ENCODE data around the gene RTN4R.

DNA sequence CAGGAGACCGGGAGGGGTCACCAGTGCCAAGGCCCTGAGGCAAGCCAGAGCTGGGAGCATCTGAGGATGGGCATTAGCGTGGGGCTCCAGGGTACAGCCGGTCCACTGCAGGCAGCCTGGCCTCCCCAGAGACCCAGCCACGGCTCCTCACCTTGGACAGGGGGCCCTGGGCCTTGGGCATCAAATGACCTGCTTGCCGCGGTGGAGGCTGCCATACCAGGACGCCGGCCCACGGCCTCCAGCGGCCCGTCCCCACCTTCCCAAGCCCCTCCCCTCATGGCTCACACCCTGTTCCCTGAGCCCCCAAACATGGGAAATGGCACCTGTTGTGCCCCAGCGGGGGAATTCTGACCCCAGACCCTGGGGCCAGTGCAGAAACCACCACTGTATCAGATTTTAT is 12.7 kb upstream of the RTN4R start:
- TF ChIP-seq, protein P1, sequence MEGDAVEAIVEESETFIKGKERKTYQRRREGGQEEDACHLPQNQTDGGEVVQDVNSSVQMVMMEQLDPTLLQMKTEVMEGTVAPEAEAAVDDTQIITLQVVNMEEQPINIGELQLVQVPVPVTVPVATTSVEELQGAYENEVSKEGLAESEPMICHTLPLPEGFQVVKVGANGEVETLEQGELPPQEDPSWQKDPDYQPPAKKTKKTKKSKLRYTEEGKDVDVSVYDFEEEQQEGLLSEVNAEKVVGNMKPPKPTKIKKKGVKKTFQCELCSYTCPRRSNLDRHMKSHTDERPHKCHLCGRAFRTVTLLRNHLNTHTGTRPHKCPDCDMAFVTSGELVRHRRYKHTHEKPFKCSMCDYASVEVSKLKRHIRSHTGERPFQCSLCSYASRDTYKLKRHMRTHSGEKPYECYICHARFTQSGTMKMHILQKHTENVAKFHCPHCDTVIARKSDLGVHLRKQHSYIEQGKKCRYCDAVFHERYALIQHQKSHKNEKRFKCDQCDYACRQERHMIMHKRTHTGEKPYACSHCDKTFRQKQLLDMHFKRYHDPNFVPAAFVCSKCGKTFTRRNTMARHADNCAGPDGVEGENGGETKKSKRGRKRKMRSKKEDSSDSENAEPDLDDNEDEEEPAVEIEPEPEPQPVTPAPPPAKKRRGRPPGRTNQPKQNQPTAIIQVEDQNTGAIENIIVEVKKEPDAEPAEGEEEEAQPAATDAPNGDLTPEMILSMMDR (IDR thresholded peaks at IDR 0.05 in 2 of 3, conservative IDR thresholded peaks at IDR 0.05 in 1 of 3; ENCODE audit: borderline replicate concordance in 1 of 3, insufficient read depth in 1 of 3, low read depth in 2 of 3, low read length in 2 of 3): no peak
- no peak for TF ChIP-seq POLR2A (IDR thresholded peaks at IDR 0.05; ENCODE audit: borderline replicate concordance, extremely low read depth, insufficient read depth, insufficient read length)
- no peak for TF ChIP-seq ZFX (IDR thresholded peaks at IDR 0.05)
- TF ChIP-seq EZH2 (IDR thresholded peaks at IDR 0.05): no peak
- no peak for TF ChIP-seq CEBPB (IDR thresholded peaks at IDR 0.05; ENCODE audit: low read depth)
- TF ChIP-seq YY1 (IDR thresholded peaks at IDR 0.05; ENCODE audit: extremely low read depth, insufficient replicate concordance, low read depth, low read length): no peak
- TF ChIP-seq, protein P2, sequence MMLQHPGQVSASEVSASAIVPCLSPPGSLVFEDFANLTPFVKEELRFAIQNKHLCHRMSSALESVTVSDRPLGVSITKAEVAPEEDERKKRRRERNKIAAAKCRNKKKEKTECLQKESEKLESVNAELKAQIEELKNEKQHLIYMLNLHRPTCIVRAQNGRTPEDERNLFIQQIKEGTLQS (IDR thresholded peaks at IDR 0.05): no peak
- TF ChIP-seq RAD21 (IDR thresholded peaks at IDR 0.05; ENCODE audit: low read depth): no peak
- TF ChIP-seq, protein P3, sequence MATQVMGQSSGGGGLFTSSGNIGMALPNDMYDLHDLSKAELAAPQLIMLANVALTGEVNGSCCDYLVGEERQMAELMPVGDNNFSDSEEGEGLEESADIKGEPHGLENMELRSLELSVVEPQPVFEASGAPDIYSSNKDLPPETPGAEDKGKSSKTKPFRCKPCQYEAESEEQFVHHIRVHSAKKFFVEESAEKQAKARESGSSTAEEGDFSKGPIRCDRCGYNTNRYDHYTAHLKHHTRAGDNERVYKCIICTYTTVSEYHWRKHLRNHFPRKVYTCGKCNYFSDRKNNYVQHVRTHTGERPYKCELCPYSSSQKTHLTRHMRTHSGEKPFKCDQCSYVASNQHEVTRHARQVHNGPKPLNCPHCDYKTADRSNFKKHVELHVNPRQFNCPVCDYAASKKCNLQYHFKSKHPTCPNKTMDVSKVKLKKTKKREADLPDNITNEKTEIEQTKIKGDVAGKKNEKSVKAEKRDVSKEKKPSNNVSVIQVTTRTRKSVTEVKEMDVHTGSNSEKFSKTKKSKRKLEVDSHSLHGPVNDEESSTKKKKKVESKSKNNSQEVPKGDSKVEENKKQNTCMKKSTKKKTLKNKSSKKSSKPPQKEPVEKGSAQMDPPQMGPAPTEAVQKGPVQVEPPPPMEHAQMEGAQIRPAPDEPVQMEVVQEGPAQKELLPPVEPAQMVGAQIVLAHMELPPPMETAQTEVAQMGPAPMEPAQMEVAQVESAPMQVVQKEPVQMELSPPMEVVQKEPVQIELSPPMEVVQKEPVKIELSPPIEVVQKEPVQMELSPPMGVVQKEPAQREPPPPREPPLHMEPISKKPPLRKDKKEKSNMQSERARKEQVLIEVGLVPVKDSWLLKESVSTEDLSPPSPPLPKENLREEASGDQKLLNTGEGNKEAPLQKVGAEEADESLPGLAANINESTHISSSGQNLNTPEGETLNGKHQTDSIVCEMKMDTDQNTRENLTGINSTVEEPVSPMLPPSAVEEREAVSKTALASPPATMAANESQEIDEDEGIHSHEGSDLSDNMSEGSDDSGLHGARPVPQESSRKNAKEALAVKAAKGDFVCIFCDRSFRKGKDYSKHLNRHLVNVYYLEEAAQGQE (IDR thresholded peaks at IDR 0.05; ENCODE audit: low read depth): no peak
- TF ChIP-seq POLR2AphosphoS5 (IDR thresholded peaks at IDR 0.05; ENCODE audit: low read depth, low read length): no peak
- TF ChIP-seq TCF7L2 (IDR thresholded peaks at IDR 0.05; ENCODE audit: borderline replicate concordance, extremely low read depth, insufficient read depth, insufficient read length): no peak
- TF ChIP-seq SRF (IDR thresholded peaks at IDR 0.05; ENCODE audit: low read depth): no peak
- no peak for TF ChIP-seq EGR1 (IDR thresholded peaks at IDR 0.05; ENCODE audit: low read depth)

Measured in HCT116 (cell line).